GM18508 (cell line): ENCODE measurements around the gene ADCY6.

Experiments used
- ATAC-seq: cut with Tn5 transposase; IDR thresholded peaks from one replicate; pipeline ENCODE4 v1.9.1; 2021; ENCODE audit warnings: moderate number of reproducible peaks; ENCODE audit not compliant: insufficient read depth, unreplicated experiment

Gene ADCY6

GRCh38 chr12:48788854-48789775 lies at the start of gene ADCY6:
TSS of gene ADCY6 (minus strand) at chr12:48789089. CDS start at chr12:48783434, 5,655 bp downstream.
- ATAC-seq = no peak

GRCh38 chr12:48838048-48838447 lies 49.2 kb upstream of the ADCY6 start:
- ATAC-seq = no peak

GRCh38 chr12:48832321-48833060 lies 43.6 kb upstream of the ADCY6 start:
- no peak for ATAC-seq

GRCh38 chr12:48831257-48831656 lies 42.4 kb upstream of the ADCY6 start:
- ATAC-seq = no peak

- no peak for ATAC-seq
Measured at GRCh38 chr12:48828841-48829575, 40.1 kb upstream of the ADCY6 start.

- ATAC-seq = no peak
Measured at GRCh38 chr12:48828293-48828692, 39.4 kb upstream of the ADCY6 start.

- no peak for ATAC-seq
Measured at GRCh38 chr12:48827513-48828096, 38.7 kb upstream of the ADCY6 start.

- no peak for ATAC-seq
Measured at GRCh38 chr12:48827026-48827425, 38.1 kb upstream of the ADCY6 start.

GRCh38 chr12:48826209-48826855 lies 37.4 kb upstream of the ADCY6 start:
- ATAC-seq = no peak

- no peak for ATAC-seq
Measured at GRCh38 chr12:48824905-48825304, 36.0 kb upstream of the ADCY6 start.

GRCh38 chr12:48824112-48824511 lies 35.2 kb upstream of the ADCY6 start:
- ATAC-seq = no peak

- ATAC-seq = no peak
Measured at GRCh38 chr12:48823281-48823680, 34.4 kb upstream of the ADCY6 start.

- ATAC-seq = no peak
Measured at GRCh38 chr12:48822711-48823110, 33.8 kb upstream of the ADCY6 start.

GRCh38 chr12:48822139-48822538 lies 33.2 kb upstream of the ADCY6 start:
- no peak for ATAC-seq

GRCh38 chr12:48819986-48820725 lies 31.3 kb upstream of the ADCY6 start:
- no peak for ATAC-seq

- no peak for ATAC-seq
Measured at GRCh38 chr12:48818831-48819590, 30.1 kb upstream of the ADCY6 start.

- no peak for ATAC-seq
Measured at GRCh38 chr12:48817873-48818830, 29.3 kb upstream of the ADCY6 start, which contains the start of gene CACNB3. TSS of gene CACNB3 (plus strand) at chr12:48818496. CDS start at chr12:48818930, 434 bp downstream.
